GM23338 (cell line): ENCODE results near the gene TMEM217. TPM values are rescaled to one million over a fixed set of nuclear protein-coding genes. Genes with fewer than 3 reads are reported as not detected.

Experiments
- ATAC-seq: fragments of 200-7000 bp; cut with Tn5 transposase; 3 replicates; pipeline ENCODE4 v1.9.1; 2020
- DNase-seq: peaks from one replicate; pipeline ENCODE4 v3.0.0-alpha.2; 2015; ENCODE audit warnings: low spot score
- H2AFZ ChIP-seq: fragments of 200-600 bp; sonication (generic); 2 replicates; pipeline ENCODE4 v1.8.0; 2016; ENCODE audit warnings: antibody characterized with exemption, mild to moderate bottlenecking, moderate library complexity
- H3F3A ChIP-seq: fragments of 200-600 bp; sonication (generic); replicated peaks from 2 replicates; pipeline ENCODE4 v1.8.0; 2017; ENCODE audit warnings: antibody characterized with exemption, mixed run types, low read depth
- H3K27ac ChIP-seq: fragments of 200-600 bp; sonication (generic); 2 replicates; pipeline ENCODE4 v1.6.1; 2016; ENCODE audit warnings: low read depth
- H3K27me3 ChIP-seq: fragments of 200-600 bp; sonication (generic); 2 replicates; pipeline ENCODE4 v1.8.0; 2016; ENCODE audit warnings: mild to moderate bottlenecking, mixed run types, moderate library complexity; ENCODE audit not compliant: insufficient read depth
- H3K36me3 ChIP-seq: fragments of 200-600 bp; sonication (generic); 2 replicates; pipeline ENCODE4 v1.8.0; 2016; ENCODE audit warnings: mild to moderate bottlenecking; ENCODE audit not compliant: insufficient read depth
- H3K4me1 ChIP-seq: fragments of 200-600 bp; sonication (generic); 2 replicates; pipeline ENCODE4 v1.8.0; 2016; ENCODE audit warnings: mild to moderate bottlenecking, moderate library complexity; ENCODE audit not compliant: insufficient read depth
- H3K4me2 ChIP-seq: fragments of 200-600 bp; sonication (generic); 2 replicates; pipeline ENCODE4 v1.7.1; 2017; ENCODE audit warnings: mixed run types
- H3K4me3 ChIP-seq: fragments of 200-600 bp; sonication (generic); 2 replicates; pipeline ENCODE4 v1.6.1; 2016; ENCODE audit warnings: mixed run types
- H3K79me2 ChIP-seq: fragments of 200-600 bp; sonication (generic); replicated peaks from 2 replicates; pipeline ENCODE4 v1.8.0; 2017; ENCODE audit warnings: mild to moderate bottlenecking; ENCODE audit not compliant: insufficient read depth
- H3K9me2 ChIP-seq: fragments of 200-600 bp; sonication (generic); 2 replicates; pipeline ENCODE4 v1.8.0; 2017; ENCODE audit not compliant: insufficient read depth
- H4K20me1 ChIP-seq: fragments of 200-600 bp; sonication (generic); replicated peaks from 2 replicates; pipeline ENCODE4 v1.8.0; 2017; ENCODE audit warnings: mild to moderate bottlenecking; ENCODE audit not compliant: insufficient read depth
- H3K27ac Mint-ChIP-seq: 2 replicates; pipeline ENCODE4 v1.8.0; 2020; ENCODE audit warnings: inconsistent platforms, mild to moderate bottlenecking, moderate library complexity, mixed read lengths
- H3K27me3 Mint-ChIP-seq: 3 replicates; pipeline ENCODE4 v1.8.0; 2022; ENCODE audit warnings: low read depth, mild to moderate bottlenecking, moderate library complexity, mixed read lengths, inconsistent platforms; ENCODE audit not compliant: insufficient read depth, poor library complexity
- H3K36me3 Mint-ChIP-seq: 3 replicates; pipeline ENCODE4 v1.8.0; 2021; ENCODE audit warnings: low read depth, mild to moderate bottlenecking, inconsistent platforms, moderate library complexity, mixed read lengths
- H3K4me1 Mint-ChIP-seq: 3 replicates; pipeline ENCODE4 v1.8.0; 2020; ENCODE audit warnings: mild to moderate bottlenecking, inconsistent platforms, mixed read lengths
- H3K4me3 Mint-ChIP-seq: 3 replicates; pipeline ENCODE4 v1.8.0; 2021; ENCODE audit warnings: moderate library complexity, mild to moderate bottlenecking, inconsistent platforms, mixed read lengths
- H3K9me3 Mint-ChIP-seq: 3 replicates; pipeline ENCODE4 v1.8.0; 2020; ENCODE audit warnings: moderate library complexity, mild to moderate bottlenecking, inconsistent platforms, mixed read lengths
- CREB1 ChIP-seq: fragments of 250-450 bp; sonication (Bioruptor Pico); IDR thresholded peaks from 2 replicates; pipeline ENCODE4 v1.5.0; 2020; ENCODE audit warnings: low read depth, mild to moderate bottlenecking, moderate library complexity
- EZH2phosphoT487 ChIP-seq: fragments of 200-600 bp; sonication (generic); IDR thresholded peaks from one replicate; pipeline ENCODE4 v1.8.1; 2018; ENCODE audit warnings: antibody characterized with exemption; ENCODE audit not compliant: unreplicated experiment
- POLR2AphosphoS5 ChIP-seq: IDR thresholded peaks from 2 replicates; pipeline ENCODE4 v1.6.1; 2016; ENCODE audit warnings: antibody characterized with exemption, low read depth
- STAT1 ChIP-seq: IDR thresholded peaks from one replicate; pipeline ENCODE4 v1.6.1; 2016; ENCODE audit warnings: antibody characterized with exemption; ENCODE audit not compliant: unreplicated experiment
- ZNF331 ChIP-seq: fragments of 250-450 bp; sonication (Bioruptor Pico); IDR thresholded peaks from 2 replicates; pipeline ENCODE4 v1.5.0; 2020; ENCODE audit warnings: low read depth, mild to moderate bottlenecking, moderate library complexity
- ZNF462 ChIP-seq: fragments of 250-450 bp; sonication (Bioruptor Pico); IDR thresholded peaks from 2 replicates; pipeline ENCODE4 v1.5.0; 2020; ENCODE audit warnings: mild to moderate bottlenecking, moderate library complexity
- polyA plus RNA-seq: library from polyadenylated mRNA; unstranded; fragments of >200 nt; fragmentation: Nextera tagmentation; extraction: Ambion mirVana; gene quantifications from 2 replicates; pipeline ENCODE4 v1.2.1, GENCODE V29; 2016
- total RNA-seq: library from RNA; depleted of rRNA; stranded (reverse); fragments of >200 nt; shearing (Covaris generic); gene quantifications from 2 replicates; pipeline ENCODE4 v1.2.3, GENCODE V29; 2014

TMEM217 gene
- total and polyA plus RNA-seq, 2 experiments from 2014 or later = 1.3 TPM; not detected in 1

GRCh38 chr6:37269105-37269504, 11.2 kb upstream of the TMEM217 start:
- Histone ChIP-seq H3K36me3 (peaks cover 12% of the 10 kb centered on the region; the same call in 1 of the 2 replicates), H3K27me3 (no peaks in the 10 kb centered on the region), H2AFZ (no peak overlapping the region), H3K4me2 (no peak overlapping the region), H3K4me1 (peaks cover 24% of the 10 kb centered on the region), H3K4me3 (no peak overlapping the region), H3F3A (0 out of 2 replicates have a peak, but pooled peaks cover 3% of the 10 kb centered on the region), H3K9me2 (no peaks in the 10 kb centered on the region), H4K20me1 (no peaks in the 10 kb centered on the region), H3K79me2 (peaks cover 46% of the 10 kb centered on the region), H3K27ac (no peak overlapping the region)
- Mint-ChIP-seq H3K27me3 (peaks cover 2% of the 10 kb centered on the region), H3K9me3 (no peaks in the 10 kb centered on the region), H3K27ac (no peak overlapping the region), H3K36me3 (peaks cover 5% of the 10 kb centered on the region; the same call in 2 of the 3 replicates), H3K4me1 (peaks cover 40% of the 10 kb centered on the region), H3K4me3 (no peak overlapping the region)
- DNase-seq (no peak), ATAC-seq (no peak)
- TF ChIP-seq STAT1 (no peak), CREB1 (CRISPR knock-in tag) (no peak), ZNF462 (CRISPR knock-in tag) (no peak), ZNF331 (CRISPR knock-in tag) (no peak), POLR2AphosphoS5 (no peak), EZH2phosphoT487 (no peak)

- H3K36me3 Mint-ChIP-seq = peaks cover 9% of the 10 kb centered on the region; the same call in 2 of the 3 replicates
- no peaks in the 10 kb centered on the region for H4K20me1 ChIP-seq
- no peaks in the 10 kb centered on the region for H3K27me3 ChIP-seq
- ATAC-seq = peak; percentile 28; the same call in 1 of the 3 replicates
- H3K4me2 ChIP-seq = peak overlapping the region; percentile 60
- peaks cover 54% of the 10 kb centered on the region for H3K4me1 Mint-ChIP-seq
- H3K27ac Mint-ChIP-seq = peak overlapping the region; percentile 69
- peaks cover 51% of the 10 kb centered on the region for H3K79me2 ChIP-seq
- no peaks in the 10 kb centered on the region for H3K9me2 ChIP-seq
- peak overlapping the region; percentile 31 for H3K4me3 ChIP-seq
- H3K4me1 ChIP-seq = peaks cover 32% of the 10 kb centered on the region
- TF ChIP-seq EZH2phosphoT487 = no peak
- TF ChIP-seq CREB1 (CRISPR knock-in tag) = no peak
- peaks cover 12% of the 10 kb centered on the region; the same call in 1 of the 2 replicates for H3K36me3 ChIP-seq
- H3K27me3 Mint-ChIP-seq = peaks cover 2% of the 10 kb centered on the region
- peak overlapping the region; percentile 39 for H3K27ac ChIP-seq
- peak; percentile 59 for DNase-seq
- peak overlapping the region; percentile 39; the same call in 1 of the 3 replicates for H3K4me3 Mint-ChIP-seq
- H3K9me3 Mint-ChIP-seq = no peaks in the 10 kb centered on the region
- 0 out of 2 replicates have a peak, but pooled peaks cover 3% of the 10 kb centered on the region for H3F3A ChIP-seq
- H2AFZ ChIP-seq = no peak overlapping the region
These were observed 7.9 kb upstream of the TMEM217 start for GRCh38 chr6:37265860-37266259.
